SK-N-SH (cell line): ENCODE data around the gene RPF1. TPM values are rescaled to one million over a fixed set of nuclear protein-coding genes. Genes with fewer than 3 reads are reported as not detected.

Source experiments
- CTCF ChIA-PET: fragments of 300-600, 350-600 bp; formaldehyde crosslinking; extraction: SDS; loops from one replicate; lab custom pipeline; 2021; lab: Yijun Ruan, JAX
- POLR2A ChIA-PET: fragments of 350-600 bp; sonication (Branson Sonifier 250); formaldehyde crosslinking; extraction: SDS; loops from one replicate; lab custom pipeline; 2020; ENCODE audit warnings: antibody characterized with exemption, inconsistent platforms; lab: Yijun Ruan, JAX
- DNase-seq: peaks from one replicate; pipeline ENCODE4 v3.0.0; 2012
- H2AFZ ChIP-seq: fragments of 200-600 bp; sonication (generic); 2 replicates; pipeline ENCODE4 v1.8.1; 2016; ENCODE audit warnings: antibody characterized with exemption, mild to moderate bottlenecking, low read depth
- H3F3A ChIP-seq: fragments of 200-600 bp; sonication (generic); replicated peaks from 2 replicates; pipeline ENCODE3; 2016; ENCODE audit warnings: antibody characterized with exemption, mild to moderate bottlenecking; ENCODE audit not compliant: insufficient read depth
- H3K27ac ChIP-seq, 2 experiments: fragments of 200-500 bp in 1 of 2; fragments of 200-600 bp in 1 of 2; sonication (Bioruptor generic) in 1 of 2; sonication (generic), shearing (Covaris generic) in 1 of 2; 2 replicates each; pipeline versions ENCODE4 v1.5.1 to v1.6.1; 2014 to 2016; ENCODE audit warnings: low read depth in 2 of 2, inconsistent platforms in 1 of 2, low read length in 1 of 2, mild to moderate bottlenecking in 1 of 2, mixed read lengths in 1 of 2
- H3K27me3 ChIP-seq: fragments of 200-600 bp; sonication (generic), shearing (Covaris generic); 2 replicates; pipeline ENCODE4 v1.6.1; 2016; ENCODE audit warnings: mixed run types; ENCODE audit not compliant: insufficient read depth
- H3K36me3 ChIP-seq, 2 experiments: fragments of 200-500 bp in 1 of 2; fragments of 200-600 bp in 1 of 2; sonication (Bioruptor generic) in 1 of 2; sonication (generic) in 1 of 2; replicated peaks in 1 of 2; 2 replicates each; pipeline versions ENCODE3 to v1.5.1; 2014 to 2016; ENCODE audit warnings: low read length in 1 of 2, mild to moderate bottlenecking in 1 of 2; ENCODE audit not compliant: insufficient read depth in 2 of 2, control insufficient read depth in 1 of 2
- H3K4me1 ChIP-seq, 2 experiments: fragments of 200-500 bp in 1 of 2; fragments of 200-600 bp in 1 of 2; sonication (Bioruptor generic) in 1 of 2; sonication (generic), shearing (Covaris generic) in 1 of 2; 2 replicates each; pipeline versions ENCODE4 v1.5.1 to v1.6.1; 2014 to 2016; ENCODE audit warnings: low read depth in 1 of 2, low read length in 1 of 2, mixed run types in 1 of 2; ENCODE audit not compliant: insufficient read depth in 2 of 2, control insufficient read depth in 1 of 2
- H3K4me2 ChIP-seq: fragments of 200-600 bp; sonication (generic), shearing (Covaris generic); 2 replicates; pipeline ENCODE4 v1.6.1; 2017; ENCODE audit warnings: mixed run types
- H3K4me3 ChIP-seq, 2 experiments: fragments of 200-500 bp in 1 of 2; fragments of 200-600 bp in 1 of 2; sonication (Bioruptor generic) in 1 of 2; sonication (generic), shearing (Covaris generic) in 1 of 2; 2 replicates each; pipeline versions ENCODE4 v1.5.1 to v1.8.1; 2014 to 2016; ENCODE audit warnings: low read depth in 2 of 2, inconsistent platforms in 1 of 2, low read length in 1 of 2, mild to moderate bottlenecking in 1 of 2, mixed read lengths in 1 of 2, moderate library complexity in 1 of 2
- H3K79me2 ChIP-seq: fragments of 200-600 bp; sonication (generic); 2 replicates; pipeline ENCODE4 v1.8.1; 2017; ENCODE audit warnings: mild to moderate bottlenecking; ENCODE audit not compliant: insufficient read depth
- H3K9ac ChIP-seq: fragments of 200-600 bp; sonication (generic); 2 replicates; pipeline ENCODE4 v1.6.1; 2017; ENCODE audit warnings: mixed run types
- H3K9me2 ChIP-seq: fragments of 200-600 bp; sonication (generic); 2 replicates; pipeline ENCODE4 v1.6.1; 2017; ENCODE audit warnings: mixed run types
- H3K9me3 ChIP-seq: fragments of 200-600 bp; sonication (generic); 2 replicates; pipeline ENCODE4 v1.6.1; 2017; ENCODE audit warnings: mixed run types, mild to moderate bottlenecking, moderate library complexity
- H4K20me1 ChIP-seq: fragments of 200-600 bp; sonication (generic); 2 replicates; pipeline ENCODE4 v1.6.1; 2017; ENCODE audit warnings: mild to moderate bottlenecking, mixed run types; ENCODE audit not compliant: insufficient read depth
- ELF1 ChIP-seq: IDR thresholded peaks from 2 replicates; pipeline ENCODE4 v1.4.0; 2012
- EP300 ChIP-seq, 2 experiments: IDR thresholded peaks; 2 replicates each; pipeline versions ENCODE4 v1.4.0 to v1.6.1; 2012; ENCODE audit warnings: borderline replicate concordance in 1 of 2, low read depth in 1 of 2, low read length in 1 of 2
- FOSL2 ChIP-seq: IDR thresholded peaks from 2 replicates; pipeline ENCODE4 v1.4.0; 2012; ENCODE audit warnings: low read depth, mild to moderate bottlenecking, moderate library complexity, borderline replicate concordance
- GABPA ChIP-seq: IDR thresholded peaks from 2 replicates; pipeline ENCODE4 v1.4.0; 2012; ENCODE audit warnings: low read depth, mild to moderate bottlenecking
- GATA2 ChIP-seq: sonication (generic); formaldehyde crosslinking; IDR thresholded peaks from 2 replicates; pipeline ENCODE4 v1.5.0; 2020; ENCODE audit warnings: mild to moderate bottlenecking, missing genetic modification reagents
- MEF2A ChIP-seq: IDR thresholded peaks from 2 replicates; pipeline ENCODE4 v1.4.0; 2012; ENCODE audit warnings: low read depth, borderline replicate concordance
- MXI1 ChIP-seq: IDR thresholded peaks from 2 replicates; pipeline ENCODE4 v1.6.1; 2012; ENCODE audit warnings: mild to moderate bottlenecking, low read depth, low read length, improper control_type of control experiment
- NFIC ChIP-seq: IDR thresholded peaks from 2 replicates; pipeline ENCODE4 v1.4.0; 2012; ENCODE audit warnings: borderline replicate concordance
- NRF1 ChIP-seq: IDR thresholded peaks from 2 replicates; pipeline ENCODE4 v1.6.1; 2012; ENCODE audit warnings: low read depth, mild to moderate bottlenecking, low read length
- RAD21 ChIP-seq: IDR thresholded peaks from 2 replicates; pipeline ENCODE4 v1.6.1; 2012; ENCODE audit warnings: mild to moderate bottlenecking, low read length
- RFX5 ChIP-seq: IDR thresholded peaks from 2 replicates; pipeline ENCODE4 v1.6.1; 2012; ENCODE audit warnings: mild to moderate bottlenecking, improper control_type of control experiment, low read length
- SIN3A ChIP-seq: IDR thresholded peaks from 2 replicates; pipeline ENCODE4 v1.6.1; 2012; ENCODE audit warnings: low read depth, mild to moderate bottlenecking, low read length, moderate library complexity, borderline replicate concordance
- TEAD4 ChIP-seq: IDR thresholded peaks from 2 replicates; pipeline ENCODE4 v1.4.0; 2012; ENCODE audit warnings: mild to moderate bottlenecking, borderline replicate concordance; ENCODE audit not compliant: insufficient read depth
- WGBS: methylation state at CpG from one replicate; pipeline ENCODE4 v1.1.6; 2017; ENCODE audit warnings: low lambda C conversion rate; 5-methylcytosine and 5-hydroxymethylcytosine counted together
- polyA plus RNA-seq, 3 experiments: library from polyadenylated mRNA; depleted of rRNA; stranded (reverse); fragments of >200 nt; gene quantifications; 2 replicates each; pipeline ENCODE4 v1.2.3, GENCODE V29; 2012
- TF ChIP-seq, protein P1 (sequence below): IDR thresholded peaks from 2 replicates; pipeline ENCODE4 v1.4.0; 2012; ENCODE audit warnings: low read depth, borderline replicate concordance
- TF ChIP-seq, protein P2 (sequence below): IDR thresholded peaks from 2 replicates; pipeline ENCODE4 v1.4.0; 2012; ENCODE audit warnings: low read depth, borderline replicate concordance
- TF ChIP-seq, protein P3 (sequence below): IDR thresholded peaks from 2 replicates; pipeline ENCODE4; 2012

The RPF1 gene
- polyA plus RNA-seq, 1 of the 3 experiments (the other 2 are of a cell fraction) = 22.6 TPM

DNA sequence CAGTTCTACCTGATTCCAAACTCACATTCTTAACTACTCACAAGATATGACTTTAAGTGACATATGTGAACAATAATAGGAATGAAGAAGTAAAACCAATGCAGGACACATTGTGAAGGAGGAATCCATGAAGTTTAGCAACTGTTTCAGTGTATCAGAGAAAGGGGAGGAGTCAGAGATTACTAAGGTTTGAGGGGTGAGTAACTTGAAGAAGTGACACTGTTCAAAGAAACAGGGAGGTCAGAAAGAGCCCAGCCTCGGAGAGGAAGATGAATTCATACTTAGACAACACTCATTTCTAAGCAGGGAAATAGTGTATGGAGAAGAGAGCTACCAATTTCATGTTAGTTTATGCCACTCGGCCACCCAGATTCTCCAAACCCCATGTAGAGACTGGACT lies 28.2 kb upstream of the RPF1 start:
- Histone ChIP-seq H3K4me1 (no peaks in the 10 kb centered on the region), H3K9me2 (no peaks in the 10 kb centered on the region), H3K4me3 (no peak overlapping the region), H4K20me1 (no peaks in the 10 kb centered on the region), H3K4me2 (no peak overlapping the region), H3K9ac (no peak overlapping the region), H3F3A (no peaks in the 10 kb centered on the region), H3K36me3 (no peaks in the 10 kb centered on the region), H3K9me3 (no peaks in the 10 kb centered on the region), H2AFZ (no peak overlapping the region), H3K27ac (no peak overlapping the region), H3K79me2 (no peaks in the 10 kb centered on the region), H3K27me3 (no peaks in the 10 kb centered on the region; the same call in 1 of the 2 replicates)
- ChIA-PET POLR2A (no interaction called here), CTCF (interaction anchor here (0.6 to 1.0 kb wide), 2 partner anchors 17 to 329 kb away, joined by 3 read pairs; no protein-coding TSS in a partner anchor)
- DNase-seq = no peak
- WGBS = 65% methylated on average over 2 of the region's 2 CpGs
- TF ChIP-seq GABPA = no peak
- TF ChIP-seq NFIC = no peak
- no peak for TF ChIP-seq MXI1
- no peak for TF ChIP-seq RAD21
- TF ChIP-seq GATA2 (CRISPR knock-in tag) = no peak
- TF ChIP-seq RFX5 = no peak
- no peak for TF ChIP-seq FOSL2
- TF ChIP-seq ELF1 = no peak
- TF ChIP-seq, protein P1, sequence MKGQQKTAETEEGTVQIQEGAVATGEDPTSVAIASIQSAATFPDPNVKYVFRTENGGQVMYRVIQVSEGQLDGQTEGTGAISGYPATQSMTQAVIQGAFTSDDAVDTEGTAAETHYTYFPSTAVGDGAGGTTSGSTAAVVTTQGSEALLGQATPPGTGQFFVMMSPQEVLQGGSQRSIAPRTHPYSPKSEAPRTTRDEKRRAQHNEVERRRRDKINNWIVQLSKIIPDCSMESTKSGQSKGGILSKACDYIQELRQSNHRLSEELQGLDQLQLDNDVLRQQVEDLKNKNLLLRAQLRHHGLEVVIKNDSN = no peak
- TF ChIP-seq, protein P2, sequence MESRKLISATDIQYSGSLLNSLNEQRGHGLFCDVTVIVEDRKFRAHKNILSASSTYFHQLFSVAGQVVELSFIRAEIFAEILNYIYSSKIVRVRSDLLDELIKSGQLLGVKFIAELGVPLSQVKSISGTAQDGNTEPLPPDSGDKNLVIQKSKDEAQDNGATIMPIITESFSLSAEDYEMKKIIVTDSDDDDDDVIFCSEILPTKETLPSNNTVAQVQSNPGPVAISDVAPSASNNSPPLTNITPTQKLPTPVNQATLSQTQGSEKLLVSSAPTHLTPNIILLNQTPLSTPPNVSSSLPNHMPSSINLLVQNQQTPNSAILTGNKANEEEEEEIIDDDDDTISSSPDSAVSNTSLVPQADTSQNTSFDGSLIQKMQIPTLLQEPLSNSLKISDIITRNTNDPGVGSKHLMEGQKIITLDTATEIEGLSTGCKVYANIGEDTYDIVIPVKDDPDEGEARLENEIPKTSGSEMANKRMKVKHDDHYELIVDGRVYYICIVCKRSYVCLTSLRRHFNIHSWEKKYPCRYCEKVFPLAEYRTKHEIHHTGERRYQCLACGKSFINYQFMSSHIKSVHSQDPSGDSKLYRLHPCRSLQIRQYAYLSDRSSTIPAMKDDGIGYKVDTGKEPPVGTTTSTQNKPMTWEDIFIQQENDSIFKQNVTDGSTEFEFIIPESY = no peak
- TF ChIP-seq, all 33 proteins: peak for 0

DNA sequence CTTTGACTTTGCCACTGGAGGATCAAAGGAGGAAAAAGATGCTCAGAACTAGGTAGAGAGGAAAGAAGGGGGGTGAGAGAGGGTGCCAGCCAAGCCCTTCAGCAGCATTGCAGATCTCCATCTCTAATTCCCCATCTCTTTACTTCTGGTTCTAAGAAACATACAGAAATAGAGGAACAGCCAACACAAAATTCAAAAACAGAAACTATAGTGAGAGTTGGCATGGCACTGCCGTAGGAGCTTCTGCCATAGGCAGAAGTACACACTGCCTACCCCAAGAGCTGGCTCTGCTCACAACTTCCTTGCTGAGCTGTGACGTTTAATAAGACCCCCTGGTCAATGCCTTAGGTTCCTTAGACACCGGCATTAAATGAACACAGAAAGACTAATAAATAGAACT lies 26.6 kb upstream of the RPF1 start:
- POLR2A ChIA-PET = no interaction called here
- CTCF ChIA-PET = interaction anchor here (1.6 kb wide), 1 partner anchor 10 kb away, joined by 6 read pairs; no protein-coding TSS in a partner anchor
- DNase-seq = no peak
- H3K27ac ChIP-seq = no peak overlapping the region
- no peaks in the 10 kb centered on the region; the same call in 1 of the 2 replicates for H3K27me3 ChIP-seq
- H3K79me2 ChIP-seq = no peaks in the 10 kb centered on the region
- H2AFZ ChIP-seq = no peak overlapping the region
- H3K4me3 ChIP-seq = no peak overlapping the region
- no peaks in the 10 kb centered on the region for H3K9me3 ChIP-seq
- H3K9ac ChIP-seq = no peak overlapping the region
- H3K9me2 ChIP-seq = no peaks in the 10 kb centered on the region
- H3K4me1 ChIP-seq = no peaks in the 10 kb centered on the region
- no peaks in the 10 kb centered on the region for H3K36me3 ChIP-seq
- H3K4me2 ChIP-seq = no peak overlapping the region
- no peaks in the 10 kb centered on the region for H3F3A ChIP-seq
- 65% methylated on average over 3 of the region's 3 CpGs for WGBS
- H4K20me1 ChIP-seq = no peaks in the 10 kb centered on the region
- no peak for TF ChIP-seq GABPA
- TF ChIP-seq EP300 (IDR thresholded peaks at IDR 0.05; ENCODE audit: borderline replicate concordance in 1 of 2, low read depth in 1 of 2, low read length in 1 of 2) = no peak
- TF ChIP-seq ELF1 = no peak
- no peak for TF ChIP-seq GATA2 (CRISPR knock-in tag)
- TF ChIP-seq MEF2A = no peak
- TF ChIP-seq, protein P3, sequence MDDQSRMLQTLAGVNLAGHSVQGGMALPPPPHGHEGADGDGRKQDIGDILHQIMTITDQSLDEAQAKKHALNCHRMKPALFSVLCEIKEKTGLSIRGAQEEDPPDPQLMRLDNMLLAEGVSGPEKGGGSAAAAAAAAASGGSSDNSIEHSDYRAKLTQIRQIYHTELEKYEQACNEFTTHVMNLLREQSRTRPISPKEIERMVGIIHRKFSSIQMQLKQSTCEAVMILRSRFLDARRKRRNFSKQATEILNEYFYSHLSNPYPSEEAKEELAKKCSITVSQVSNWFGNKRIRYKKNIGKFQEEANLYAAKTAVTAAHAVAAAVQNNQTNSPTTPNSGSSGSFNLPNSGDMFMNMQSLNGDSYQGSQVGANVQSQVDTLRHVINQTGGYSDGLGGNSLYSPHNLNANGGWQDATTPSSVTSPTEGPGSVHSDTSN = no peak
- no peak for TF ChIP-seq SIN3A
- TF ChIP-seq, protein P1 = no peak
- TF ChIP-seq, protein P2 = no peak
- TF ChIP-seq NRF1 = no peak
- no peak for TF ChIP-seq TEAD4
